ENCODE data around the gene CSRNP3.

CSRNP3 gene

DNA sequence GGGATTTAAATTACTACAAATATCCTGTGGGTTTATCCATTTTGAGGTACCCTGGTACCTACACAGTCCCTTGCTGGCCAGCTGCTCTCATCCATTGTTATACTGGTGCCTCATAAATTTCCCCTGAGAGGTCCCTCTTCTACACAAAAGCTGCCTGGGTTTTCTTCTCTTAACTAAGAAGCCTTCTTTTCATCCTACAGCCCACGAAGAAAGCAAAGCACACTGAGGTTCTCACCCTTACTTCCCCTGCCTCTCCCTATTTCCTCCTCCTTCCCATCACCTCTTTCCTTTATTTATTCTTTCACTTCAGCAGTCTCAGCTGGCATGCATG is 154.9 kb downstream of the CSRNP3 start:
- no peak for DNase-seq (ENCODE audit: low spot score)
- CTCF ChIA-PET: interaction anchor here (0.6 kb wide), 1 partner anchor 116 kb away, joined by 3 read pairs; no protein-coding TSS in a partner anchor
- TF ChIP-seq, protein P1, sequence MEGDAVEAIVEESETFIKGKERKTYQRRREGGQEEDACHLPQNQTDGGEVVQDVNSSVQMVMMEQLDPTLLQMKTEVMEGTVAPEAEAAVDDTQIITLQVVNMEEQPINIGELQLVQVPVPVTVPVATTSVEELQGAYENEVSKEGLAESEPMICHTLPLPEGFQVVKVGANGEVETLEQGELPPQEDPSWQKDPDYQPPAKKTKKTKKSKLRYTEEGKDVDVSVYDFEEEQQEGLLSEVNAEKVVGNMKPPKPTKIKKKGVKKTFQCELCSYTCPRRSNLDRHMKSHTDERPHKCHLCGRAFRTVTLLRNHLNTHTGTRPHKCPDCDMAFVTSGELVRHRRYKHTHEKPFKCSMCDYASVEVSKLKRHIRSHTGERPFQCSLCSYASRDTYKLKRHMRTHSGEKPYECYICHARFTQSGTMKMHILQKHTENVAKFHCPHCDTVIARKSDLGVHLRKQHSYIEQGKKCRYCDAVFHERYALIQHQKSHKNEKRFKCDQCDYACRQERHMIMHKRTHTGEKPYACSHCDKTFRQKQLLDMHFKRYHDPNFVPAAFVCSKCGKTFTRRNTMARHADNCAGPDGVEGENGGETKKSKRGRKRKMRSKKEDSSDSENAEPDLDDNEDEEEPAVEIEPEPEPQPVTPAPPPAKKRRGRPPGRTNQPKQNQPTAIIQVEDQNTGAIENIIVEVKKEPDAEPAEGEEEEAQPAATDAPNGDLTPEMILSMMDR (conservative IDR thresholded peaks at IDR 0.05; ENCODE audit: low read depth): no peak
- H3K27ac ChIP-seq: no peak overlapping the region
- POLR2A ChIA-PET (ENCODE audit: low non-redundant PET): no interaction called here

DNA sequence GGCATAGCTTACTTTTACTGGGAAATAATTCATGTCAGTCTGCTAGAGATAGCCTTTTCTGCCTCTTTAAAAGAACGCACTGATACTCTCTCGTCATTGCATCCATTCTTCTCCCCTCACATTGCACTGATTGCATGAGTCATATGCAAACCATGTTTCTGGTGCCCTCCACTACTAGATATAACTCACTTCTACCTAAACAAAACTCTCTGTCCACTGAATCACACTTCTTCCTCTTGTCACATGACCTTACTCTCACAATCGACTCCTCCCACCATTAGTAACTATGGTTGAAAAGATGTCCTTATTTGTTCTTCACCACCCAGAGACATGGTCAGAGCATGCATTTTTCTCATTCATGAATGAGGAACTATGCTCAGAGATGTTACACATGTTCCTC is 158.0 kb downstream of the CSRNP3 start:
- POLR2A ChIA-PET (ENCODE audit: low non-redundant PET): no interaction called here
- CTCF ChIA-PET: interaction anchor here (0.7 kb wide), 1 partner anchor 506 kb away, joined by 3 read pairs; no protein-coding TSS in a partner anchor
- peak; percentile 8 for DNase-seq (ENCODE audit: low spot score)
- TF ChIP-seq, protein P1 (conservative IDR thresholded peaks at IDR 0.05; ENCODE audit: low read depth): no peak
- no peak overlapping the region for H3K27ac ChIP-seq

DNA sequence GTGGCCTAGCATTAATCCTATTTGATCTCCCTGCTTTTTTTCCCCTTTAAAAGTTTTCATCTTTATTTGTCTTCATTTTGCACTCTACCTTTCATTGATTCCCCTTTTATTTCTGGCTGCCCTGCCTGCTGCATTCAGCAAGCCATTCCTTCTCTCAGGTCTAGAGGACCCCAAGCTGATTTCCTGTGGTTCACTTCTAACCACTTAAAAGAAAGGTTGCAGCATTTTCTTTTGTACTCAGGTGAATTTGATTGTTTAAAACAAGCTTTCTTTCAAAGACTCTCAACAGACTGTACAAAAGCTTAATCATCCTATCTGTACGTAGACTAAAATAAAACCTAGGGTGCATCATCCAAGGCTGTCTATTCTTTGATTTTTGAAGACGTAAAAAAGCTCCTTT is 160.3 kb downstream of the CSRNP3 start:
- TF ChIP-seq, protein P1 (conservative IDR thresholded peaks at IDR 0.05; ENCODE audit: low read depth): no peak
- no peak overlapping the region for H3K27ac ChIP-seq
- no peak for DNase-seq (ENCODE audit: low spot score)
- ChIA-PET CTCF (no interaction called here), POLR2A (ENCODE audit: low non-redundant PET) (no interaction called here)

DNA sequence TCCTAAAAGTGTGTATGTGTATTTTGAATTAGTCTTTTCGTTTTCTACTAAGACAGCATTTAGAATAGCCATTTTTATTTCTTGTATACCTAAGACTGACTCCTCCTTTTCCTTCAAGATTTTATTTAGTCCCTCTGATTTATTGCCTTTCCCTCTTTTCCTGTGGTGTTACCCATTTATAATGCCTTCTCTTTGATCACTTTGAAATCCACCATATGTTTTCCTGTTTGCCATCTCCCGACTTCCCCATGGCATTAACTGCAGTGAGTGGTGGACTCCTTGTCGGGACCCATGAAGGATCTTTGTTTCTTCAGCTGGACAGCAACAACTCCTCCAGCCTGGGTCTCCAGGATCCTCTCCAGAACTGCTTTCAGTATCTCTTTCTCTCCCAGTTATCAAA is 160.7 kb downstream of the CSRNP3 start:
- CTCF ChIA-PET: no interaction called here
- POLR2A ChIA-PET (ENCODE audit: low non-redundant PET): no interaction called here
- TF ChIP-seq, protein P1 (conservative IDR thresholded peaks at IDR 0.05; ENCODE audit: low read depth): no peak
- no peak for DNase-seq (ENCODE audit: low spot score)
- no peak overlapping the region for H3K27ac ChIP-seq

DNA sequence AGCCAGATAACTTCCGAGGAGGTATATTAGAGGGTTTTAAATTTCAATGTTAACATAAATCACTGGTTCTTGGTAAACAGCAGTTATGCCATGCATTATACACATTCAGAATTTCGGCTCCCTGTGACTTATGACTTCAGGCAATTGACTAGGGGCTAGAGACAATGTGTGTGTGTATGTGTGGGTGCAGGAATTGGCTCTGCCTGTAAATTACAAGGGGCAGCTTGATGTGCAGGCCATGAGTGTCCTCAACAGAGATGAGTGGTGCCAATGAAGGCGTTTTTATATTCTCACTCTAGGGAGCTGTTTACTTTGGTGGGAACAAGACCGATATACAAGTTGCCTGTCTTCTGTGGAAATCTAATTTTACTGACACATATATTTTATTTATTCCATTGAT is 161.6 kb downstream of the CSRNP3 start:
- no peak for DNase-seq (ENCODE audit: low spot score)
- no peak overlapping the region for H3K27ac ChIP-seq
- ChIA-PET POLR2A (ENCODE audit: low non-redundant PET) (no interaction called here), CTCF (no interaction called here)
- TF ChIP-seq, protein P1 (conservative IDR thresholded peaks at IDR 0.05; ENCODE audit: low read depth): no peak

DNA sequence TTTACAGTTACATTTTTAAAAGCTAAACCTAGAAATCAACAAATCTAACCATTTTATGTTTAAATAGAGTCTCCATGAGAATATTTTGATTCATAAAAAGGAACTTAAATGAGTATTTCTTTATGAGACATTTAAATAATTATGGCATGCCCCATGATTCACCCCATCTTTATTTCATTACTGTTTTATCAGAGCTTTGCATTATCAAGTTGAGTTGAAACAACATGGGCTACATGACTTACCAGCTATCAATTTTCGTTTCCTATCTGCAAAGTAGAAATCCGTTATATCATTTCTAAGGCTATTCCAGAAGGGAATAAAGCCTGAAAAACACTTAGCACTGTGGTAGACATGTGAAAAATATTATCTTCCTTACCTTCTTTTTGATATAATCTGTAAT is 163.1 kb downstream of the CSRNP3 start:
- ChIA-PET CTCF (no interaction called here), POLR2A (ENCODE audit: low non-redundant PET) (no interaction called here)
- no peak overlapping the region for H3K27ac ChIP-seq

More for the DNA sequence above, 163.1 kb downstream of the CSRNP3 start:
- DNase-seq (ENCODE audit: low spot score): no peak
- TF ChIP-seq, protein P1 (conservative IDR thresholded peaks at IDR 0.05; ENCODE audit: low read depth): no peak

All from RWPE1 (cell line).